GM19324 (cell line): ENCODE data around the gene NEB.
"Not testable (repeated sequence)": the region's sequence is repeated elsewhere in the genome, so short reads cannot be mapped to it uniquely, and the experiment has no call there.

Experiments
- ATAC-seq: cut with Tn5 transposase; IDR thresholded peaks from one replicate; pipeline ENCODE4 v1.9.1; 2021; ENCODE audit warnings: mild to moderate bottlenecking, moderate library complexity; ENCODE audit not compliant: unreplicated experiment, low FRiP score

NEB gene

GRCh38 chr2:151657667-151658076 is 76.6 kb downstream of the NEB start:
- no peak for ATAC-seq

GRCh38 chr2:151655663-151656398 is 78.4 kb downstream of the NEB start:
- no peak for ATAC-seq

- ATAC-seq, result no peak
Observed at GRCh38 chr2:151654891-151655290, 79.4 kb downstream of the NEB start.

- ATAC-seq, result no peak
Observed at GRCh38 chr2:151654085-151654484, 80.2 kb downstream of the NEB start.

GRCh38 chr2:151651274-151651673 is 83.0 kb downstream of the NEB start:
- ATAC-seq, result no peak

GRCh38 chr2:151650456-151650855 is 83.8 kb downstream of the NEB start:
- ATAC-seq, result no peak

- ATAC-seq, result no peak
Observed at GRCh38 chr2:151649966-151650365, 84.3 kb downstream of the NEB start.

GRCh38 chr2:151649400-151649799 is 84.9 kb downstream of the NEB start:
- no peak for ATAC-seq

GRCh38 chr2:151646512-151646911 is 87.8 kb downstream of the NEB start:
- not testable (repeated sequence) for ATAC-seq

GRCh38 chr2:151644580-151644979 is 89.7 kb downstream of the NEB start:
- ATAC-seq, result no peak

- ATAC-seq, result not testable (repeated sequence)
Observed at GRCh38 chr2:151641895-151642294, 92.4 kb downstream of the NEB start.

- ATAC-seq, result no peak
Observed at GRCh38 chr2:151640087-151640486, 94.2 kb downstream of the NEB start.

GRCh38 chr2:151638990-151639389 is 95.3 kb downstream of the NEB start:
- ATAC-seq, result no peak

GRCh38 chr2:151638191-151638933 is 95.9 kb downstream of the NEB start:
- ATAC-seq, result no peak

- ATAC-seq, result peak; percentile 89
Observed at GRCh38 chr2:151637271-151637781, 97.0 kb downstream of the NEB start.

- no peak for ATAC-seq
Observed at GRCh38 chr2:151634736-151635467, 99.4 kb downstream of the NEB start.

GRCh38 chr2:151632993-151633565 is 101.2 kb downstream of the NEB start:
- no peak for ATAC-seq

- no peak for ATAC-seq
Observed at GRCh38 chr2:151630372-151630771, 103.9 kb downstream of the NEB start.

GRCh38 chr2:151627353-151627752 is 106.9 kb downstream of the NEB start:
- ATAC-seq, result no peak

- ATAC-seq, result no peak
Observed at GRCh38 chr2:151624271-151624670, 110.0 kb downstream of the NEB start.

GRCh38 chr2:151623631-151624030 is 110.6 kb downstream of the NEB start:
- ATAC-seq, result no peak
